HG03460 (cell line): ENCODE results near the gene IKBKE.

Experiments used
- ATAC-seq: cut with Tn5 transposase; IDR thresholded peaks from one replicate; pipeline ENCODE4 v1.9.1; 2021; ENCODE audit not compliant: unreplicated experiment

The IKBKE gene

GRCh38 chr1:206495011-206495461 lies 24.8 kb downstream of the IKBKE start:
- ATAC-seq, result no peak

- ATAC-seq, result peak; percentile 29
Observed at GRCh38 chr1:206495493-206496046, 25.3 kb downstream of the IKBKE start.

GRCh38 chr1:206496131-206496793 lies 26.0 kb downstream of the IKBKE start:
- ATAC-seq, result peak; percentile 71

GRCh38 chr1:206497363-206497762 lies 27.1 kb downstream of the IKBKE start:
- ATAC-seq, result no peak

GRCh38 chr1:206497774-206498173 lies 27.5 kb downstream of the IKBKE start:
- no peak for ATAC-seq

- ATAC-seq, result no peak
Observed at GRCh38 chr1:206498685-206499084, 28.4 kb downstream of the IKBKE start.

- no peak for ATAC-seq
Observed at GRCh38 chr1:206500046-206500445, 29.8 kb downstream of the IKBKE start.

GRCh38 chr1:206501881-206502280 lies 31.6 kb downstream of the IKBKE start:
- ATAC-seq, result no peak

- no peak for ATAC-seq
Observed at GRCh38 chr1:206502403-206502802, 32.1 kb downstream of the IKBKE start.

GRCh38 chr1:206502812-206503211 lies 32.5 kb downstream of the IKBKE start:
- no peak for ATAC-seq

- ATAC-seq, result peak; percentile 60
Observed at GRCh38 chr1:206503591-206504362, 33.5 kb downstream of the IKBKE start.

- no peak for ATAC-seq
Observed at GRCh38 chr1:206504363-206504713, 34.1 kb downstream of the IKBKE start.

- no peak for ATAC-seq
Observed at GRCh38 chr1:206505702-206506355, 35.6 kb downstream of the IKBKE start.

GRCh38 chr1:206506405-206507283 lies 36.4 kb downstream of the IKBKE start:
- no peak for ATAC-seq

GRCh38 chr1:206507284-206508129 lies 37.2 kb downstream of the IKBKE start, which contains the start of gene RASSF5:
Gene RASSF5 (plus strand): TSS chr1:206507531. CDS start chr1:206507603, 72 bp downstream.
- ATAC-seq, result peak; percentile 50

GRCh38 chr1:206508130-206508889 lies 38.0 kb downstream of the IKBKE start:
- ATAC-seq, result no peak

GRCh38 chr1:206508956-206509355 lies 38.7 kb downstream of the IKBKE start:
- ATAC-seq, result no peak

- ATAC-seq, result no peak
Observed at GRCh38 chr1:206509612-206510257, 39.5 kb downstream of the IKBKE start.
